NB4 (cell line): ENCODE results near the gene PDXK.

Source experiments
- CTCF ChIP-seq: IDR thresholded peaks from one replicate; pipeline ENCODE4 v1.5.1; 2012; ENCODE audit warnings: low read depth, low read length
- MYC ChIP-seq: IDR thresholded peaks from 2 replicates; pipeline ENCODE4 v1.6.1; 2011; ENCODE audit warnings: low read depth, low read length

GRCh38 chr21:43737158-43737950 is 18.4 kb downstream of the PDXK start:
- TF ChIP-seq CTCF (no peak), MYC (no peak)
